ENCODE measurements around the gene FOSB.

- TF ChIP-seq CTCF (IDR thresholded peaks at IDR 0.05) (no peak), ZBTB21 (CRISPR knock-in tag; IDR thresholded peaks at IDR 0.05; ENCODE audit: borderline replicate concordance) (no peak), ELF4 (CRISPR knock-in tag; IDR thresholded peaks at IDR 0.05; ENCODE audit: low read depth) (no peak), HMGXB4 (CRISPR knock-in tag; IDR thresholded peaks at IDR 0.05) (no peak), ATF1 (CRISPR knock-in tag; IDR thresholded peaks at IDR 0.05) (no peak), SMAD4 (CRISPR knock-in tag; IDR thresholded peaks at IDR 0.05) (no peak), SP1 (CRISPR knock-in tag; conservative IDR thresholded peaks at IDR 0.05) (no peak), FOXP1 (CRISPR knock-in tag; IDR thresholded peaks at IDR 0.05; ENCODE audit: borderline replicate concordance) (no peak), GABPB1 (CRISPR knock-in tag; IDR thresholded peaks at IDR 0.05) (no peak)
- TF ChIP-seq, protein P1, sequence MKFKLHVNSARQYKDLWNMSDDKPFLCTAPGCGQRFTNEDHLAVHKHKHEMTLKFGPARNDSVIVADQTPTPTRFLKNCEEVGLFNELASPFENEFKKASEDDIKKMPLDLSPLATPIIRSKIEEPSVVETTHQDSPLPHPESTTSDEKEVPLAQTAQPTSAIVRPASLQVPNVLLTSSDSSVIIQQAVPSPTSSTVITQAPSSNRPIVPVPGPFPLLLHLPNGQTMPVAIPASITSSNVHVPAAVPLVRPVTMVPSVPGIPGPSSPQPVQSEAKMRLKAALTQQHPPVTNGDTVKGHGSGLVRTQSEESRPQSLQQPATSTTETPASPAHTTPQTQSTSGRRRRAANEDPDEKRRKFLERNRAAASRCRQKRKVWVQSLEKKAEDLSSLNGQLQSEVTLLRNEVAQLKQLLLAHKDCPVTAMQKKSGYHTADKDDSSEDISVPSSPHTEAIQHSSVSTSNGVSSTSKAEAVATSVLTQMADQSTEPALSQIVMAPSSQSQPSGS (CRISPR knock-in tag; IDR thresholded peaks at IDR 0.05; ENCODE audit: borderline replicate concordance, low read depth), result no peak
- TF ChIP-seq, protein P2, sequence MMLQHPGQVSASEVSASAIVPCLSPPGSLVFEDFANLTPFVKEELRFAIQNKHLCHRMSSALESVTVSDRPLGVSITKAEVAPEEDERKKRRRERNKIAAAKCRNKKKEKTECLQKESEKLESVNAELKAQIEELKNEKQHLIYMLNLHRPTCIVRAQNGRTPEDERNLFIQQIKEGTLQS (CRISPR knock-in tag; conservative IDR thresholded peaks at IDR 0.05), result no peak
- TF ChIP-seq, protein P3, sequence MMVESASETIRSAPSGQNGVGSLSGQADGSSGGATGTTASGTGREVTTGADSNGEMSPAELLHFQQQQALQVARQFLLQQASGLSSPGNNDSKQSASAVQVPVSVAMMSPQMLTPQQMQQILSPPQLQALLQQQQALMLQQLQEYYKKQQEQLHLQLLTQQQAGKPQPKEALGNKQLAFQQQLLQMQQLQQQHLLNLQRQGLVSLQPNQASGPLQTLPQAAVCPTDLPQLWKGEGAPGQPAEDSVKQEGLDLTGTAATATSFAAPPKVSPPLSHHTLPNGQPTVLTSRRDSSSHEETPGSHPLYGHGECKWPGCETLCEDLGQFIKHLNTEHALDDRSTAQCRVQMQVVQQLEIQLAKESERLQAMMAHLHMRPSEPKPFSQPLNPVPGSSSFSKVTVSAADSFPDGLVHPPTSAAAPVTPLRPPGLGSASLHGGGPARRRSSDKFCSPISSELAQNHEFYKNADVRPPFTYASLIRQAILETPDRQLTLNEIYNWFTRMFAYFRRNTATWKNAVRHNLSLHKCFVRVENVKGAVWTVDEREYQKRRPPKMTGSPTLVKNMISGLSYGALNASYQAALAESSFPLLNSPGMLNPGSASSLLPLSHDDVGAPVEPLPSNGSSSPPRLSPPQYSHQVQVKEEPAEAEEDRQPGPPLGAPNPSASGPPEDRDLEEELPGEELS (CRISPR knock-in tag; IDR thresholded peaks at IDR 0.05), result no peak
Measured at GRCh38 chr19:45446944-45447343, 20.9 kb upstream of the FOSB start.
